ENCODE results near the gene ASXL3. TPM values are rescaled to one million over a fixed set of nuclear protein-coding genes. Genes with fewer than 3 reads are reported as not detected.

ASXL3 gene
- total and polyA plus RNA-seq, 10 of the 15 experiments (the other 5 are each of a cell fraction or from before 2014, with no cell fraction given), result 0.15 TPM; not detected in 9

DNA sequence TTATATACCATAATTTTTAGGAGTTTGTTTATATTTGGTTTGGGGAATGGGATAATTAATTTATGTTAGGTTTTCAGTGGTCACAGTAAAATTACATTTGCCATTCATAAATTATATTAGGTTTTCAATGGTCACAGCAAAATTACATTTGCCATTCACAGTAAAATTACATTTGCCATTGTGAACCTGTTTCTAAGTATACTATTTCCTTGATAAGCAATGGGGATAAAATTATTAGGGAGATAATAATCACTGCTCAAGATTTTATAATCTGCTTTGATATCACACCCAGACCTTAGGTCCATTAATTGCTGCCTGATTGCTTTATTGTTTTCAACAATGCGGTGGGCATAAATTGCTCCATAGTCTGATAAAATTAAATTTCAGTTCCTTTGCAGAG lies 124.6 kb downstream of the ASXL3 start:
- DNase-seq (ENCODE audit: low read depth, low spot score) (no peak), ATAC-seq (no peak), FAIRE-seq (no peak)
- H3K36me3 ChIP-seq (ENCODE audit: control insufficient read depth in 2 of 2, insufficient read depth in 2 of 2, low read length in 1 of 2), result no peaks in the 10 kb centered on the region
- no TSS peak for BruUV-seq (replicated peaks)
- H3K27me3 ChIP-seq (replicated peaks in 1 of 2; ENCODE audit: control insufficient read depth in 2 of 2, insufficient read depth in 2 of 2, low read length in 1 of 2), result no peaks in the 10 kb centered on the region
- no peak overlapping the region for H3K27ac ChIP-seq (ENCODE audit: control insufficient read depth, insufficient read depth)
- no peak overlapping the region for H3K4me2 ChIP-seq (ENCODE audit: control insufficient read depth, insufficient read depth)
- CTCF ChIA-PET, result no interaction called here
- no peak overlapping the region for H2AFZ ChIP-seq (ENCODE audit: control insufficient read depth, low read depth, low read length)
- no peak overlapping the region for H3K4me3 ChIP-seq
- H3K79me2 ChIP-seq (ENCODE audit: control insufficient read depth, insufficient read depth, low read length), result no peaks in the 10 kb centered on the region
- RAD21 ChIA-PET (ENCODE audit: unreplicated experiment), result no interaction called here
- SMC1A ChIA-PET (ENCODE audit: uncharacterized antibody, unreplicated experiment), result interaction anchor here (0.9 kb wide), 1 partner anchor 16 kb away, joined by 4 read pairs; no protein-coding TSS in a partner anchor
- no peak for TF ChIP-seq CEBPB (IDR thresholded peaks at IDR 0.05; ENCODE audit: borderline replicate concordance in 1 of 2, low read depth in 2 of 2, low read length in 2 of 2)
- TF ChIP-seq, protein P1, sequence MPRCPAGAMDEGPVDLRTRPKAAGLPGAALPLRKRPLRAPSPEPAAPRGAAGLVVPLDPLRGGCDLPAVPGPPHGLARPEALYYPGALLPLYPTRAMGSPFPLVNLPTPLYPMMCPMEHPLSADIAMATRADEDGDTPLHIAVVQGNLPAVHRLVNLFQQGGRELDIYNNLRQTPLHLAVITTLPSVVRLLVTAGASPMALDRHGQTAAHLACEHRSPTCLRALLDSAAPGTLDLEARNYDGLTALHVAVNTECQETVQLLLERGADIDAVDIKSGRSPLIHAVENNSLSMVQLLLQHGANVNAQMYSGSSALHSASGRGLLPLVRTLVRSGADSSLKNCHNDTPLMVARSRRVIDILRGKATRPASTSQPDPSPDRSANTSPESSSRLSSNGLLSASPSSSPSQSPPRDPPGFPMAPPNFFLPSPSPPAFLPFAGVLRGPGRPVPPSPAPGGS (IDR thresholded peaks at IDR 0.05; ENCODE audit: borderline replicate concordance, insufficient read depth, low read depth, low read length, poor library complexity, severe bottlenecking), result no peak
- TF ChIP-seq RAD51 (IDR thresholded peaks at IDR 0.05), result no peak
- TF ChIP-seq, protein P2, sequence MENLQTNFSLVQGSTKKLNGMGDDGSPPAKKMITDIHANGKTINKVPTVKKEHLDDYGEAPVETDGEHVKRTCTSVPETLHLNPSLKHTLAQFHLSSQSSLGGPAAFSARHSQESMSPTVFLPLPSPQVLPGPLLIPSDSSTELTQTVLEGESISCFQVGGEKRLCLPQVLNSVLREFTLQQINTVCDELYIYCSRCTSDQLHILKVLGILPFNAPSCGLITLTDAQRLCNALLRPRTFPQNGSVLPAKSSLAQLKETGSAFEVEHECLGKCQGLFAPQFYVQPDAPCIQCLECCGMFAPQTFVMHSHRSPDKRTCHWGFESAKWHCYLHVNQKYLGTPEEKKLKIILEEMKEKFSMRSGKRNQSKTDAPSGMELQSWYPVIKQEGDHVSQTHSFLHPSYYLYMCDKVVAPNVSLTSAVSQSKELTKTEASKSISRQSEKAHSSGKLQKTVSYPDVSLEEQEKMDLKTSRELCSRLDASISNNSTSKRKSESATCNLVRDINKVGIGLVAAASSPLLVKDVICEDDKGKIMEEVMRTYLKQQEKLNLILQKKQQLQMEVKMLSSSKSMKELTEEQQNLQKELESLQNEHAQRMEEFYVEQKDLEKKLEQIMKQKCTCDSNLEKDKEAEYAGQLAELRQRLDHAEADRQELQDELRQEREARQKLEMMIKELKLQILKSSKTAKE (IDR thresholded peaks at IDR 0.05; ENCODE audit: low read depth, poor library complexity, severe bottlenecking), result no peak
- TF ChIP-seq CHD2 (IDR thresholded peaks at IDR 0.05; ENCODE audit: borderline replicate concordance, low read depth, low read length), result no peak
- no peak for TF ChIP-seq NR2C1 (IDR thresholded peaks at IDR 0.05)
- no peak for TF ChIP-seq ZNF207 (IDR thresholded peaks at IDR 0.05; ENCODE audit: borderline replicate concordance)
- TF ChIP-seq, protein P3, sequence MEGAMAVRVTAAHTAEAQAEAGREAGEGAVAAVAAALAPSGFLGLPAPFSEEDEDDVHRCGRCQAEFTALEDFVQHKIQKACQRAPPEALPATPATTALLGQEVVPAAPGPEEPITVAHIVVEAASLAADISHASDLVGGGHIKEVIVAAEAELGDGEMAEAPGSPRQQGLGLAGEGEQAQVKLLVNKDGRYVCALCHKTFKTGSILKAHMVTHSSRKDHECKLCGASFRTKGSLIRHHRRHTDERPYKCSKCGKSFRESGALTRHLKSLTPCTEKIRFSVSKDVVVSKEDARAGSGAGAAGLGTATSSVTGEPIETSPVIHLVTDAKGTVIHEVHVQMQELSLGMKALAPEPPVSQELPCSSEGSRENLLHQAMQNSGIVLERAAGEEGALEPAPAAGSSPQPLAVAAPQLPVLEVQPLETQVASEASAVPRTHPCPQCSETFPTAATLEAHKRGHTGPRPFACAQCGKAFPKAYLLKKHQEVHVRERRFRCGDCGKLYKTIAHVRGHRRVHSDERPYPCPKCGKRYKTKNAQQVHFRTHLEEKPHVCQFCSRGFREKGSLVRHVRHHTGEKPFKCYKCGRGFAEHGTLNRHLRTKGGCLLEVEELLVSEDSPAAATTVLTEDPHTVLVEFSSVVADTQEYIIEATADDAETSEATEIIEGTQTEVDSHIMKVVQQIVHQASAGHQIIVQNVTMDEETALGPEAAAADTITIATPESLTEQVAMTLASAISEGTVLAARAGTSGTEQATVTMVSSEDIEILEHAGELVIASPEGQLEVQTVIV (IDR thresholded peaks at IDR 0.05; ENCODE audit: borderline replicate concordance, partially characterized antibody), result no peak
- H3K9ac ChIP-seq (ENCODE audit: control insufficient read depth, insufficient read depth, low read length), result no peak overlapping the region
- peaks cover 12% of the 10 kb centered on the region for H3K4me1 ChIP-seq (ENCODE audit: control insufficient read depth, insufficient read depth, low read length)
- no peaks in the 10 kb centered on the region for H4K20me1 ChIP-seq (ENCODE audit: control insufficient read depth, insufficient read depth)
- in situ Hi-C loops (cut with MboI), result no loop called here
- WGBS (ENCODE audit: insufficient coverage, insufficient replicate concordance, low lambda C conversion rate, missing lambda C conversion rate), result 100% methylated on average over 1 of the region's 1 CpG
- POLR2A ChIA-PET, result no interaction called here
- no peaks in the 10 kb centered on the region; the same call in 1 of the 3 replicates for H3K9me3 ChIP-seq (replicated peaks; ENCODE audit: control insufficient read depth, insufficient read depth, low read length)
- intact Hi-C loops (cut with micrococcal nuclease; ENCODE audit: unreplicated experiment), result no loop called here

Data from GM12878 (cell line).